ENCODE measurements around the gene CLMN.

DNA sequence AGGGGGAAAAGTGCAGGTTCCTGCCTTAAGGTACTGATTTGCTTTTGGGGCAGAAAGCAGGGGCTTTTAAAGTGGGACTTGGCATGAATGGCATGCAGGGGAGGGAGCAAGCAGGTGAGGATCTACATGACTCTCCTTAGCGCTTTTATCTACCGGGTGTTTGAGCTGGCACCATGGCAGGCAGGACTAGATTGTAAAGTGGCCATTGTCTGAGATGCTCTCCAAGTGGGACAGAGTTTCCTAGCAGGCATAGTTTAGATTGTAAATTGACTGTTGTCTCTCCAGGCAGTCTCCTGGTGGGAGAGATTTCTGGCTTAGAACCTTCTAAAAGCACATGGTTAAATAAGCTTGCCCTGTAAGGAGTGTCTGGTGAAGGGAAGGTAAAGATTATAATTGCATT lies 157.1 kb downstream of the CLMN start:
- TF ChIP-seq ZNF23 (CRISPR knock-in tag; IDR thresholded peaks at IDR 0.05) (no peak), TGIF2 (CRISPR knock-in tag; IDR thresholded peaks at IDR 0.05) (no peak), ARHGAP35 (IDR thresholded peaks at IDR 0.05; ENCODE audit: partially characterized antibody) (no peak), EP300 (IDR thresholded peaks at IDR 0.05; ENCODE audit: low read length) (no peak), NR3C1 (CRISPR knock-in tag; IDR thresholded peaks at IDR 0.05) (no peak)
- TF ChIP-seq, protein P1, sequence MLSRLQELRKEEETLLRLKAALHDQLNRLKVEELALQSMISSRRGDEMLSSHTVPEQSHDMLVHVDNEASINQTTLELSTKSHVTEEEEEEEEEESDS (CRISPR knock-in tag; IDR thresholded peaks at IDR 0.05) = no peak
- TF ChIP-seq, protein P2, sequence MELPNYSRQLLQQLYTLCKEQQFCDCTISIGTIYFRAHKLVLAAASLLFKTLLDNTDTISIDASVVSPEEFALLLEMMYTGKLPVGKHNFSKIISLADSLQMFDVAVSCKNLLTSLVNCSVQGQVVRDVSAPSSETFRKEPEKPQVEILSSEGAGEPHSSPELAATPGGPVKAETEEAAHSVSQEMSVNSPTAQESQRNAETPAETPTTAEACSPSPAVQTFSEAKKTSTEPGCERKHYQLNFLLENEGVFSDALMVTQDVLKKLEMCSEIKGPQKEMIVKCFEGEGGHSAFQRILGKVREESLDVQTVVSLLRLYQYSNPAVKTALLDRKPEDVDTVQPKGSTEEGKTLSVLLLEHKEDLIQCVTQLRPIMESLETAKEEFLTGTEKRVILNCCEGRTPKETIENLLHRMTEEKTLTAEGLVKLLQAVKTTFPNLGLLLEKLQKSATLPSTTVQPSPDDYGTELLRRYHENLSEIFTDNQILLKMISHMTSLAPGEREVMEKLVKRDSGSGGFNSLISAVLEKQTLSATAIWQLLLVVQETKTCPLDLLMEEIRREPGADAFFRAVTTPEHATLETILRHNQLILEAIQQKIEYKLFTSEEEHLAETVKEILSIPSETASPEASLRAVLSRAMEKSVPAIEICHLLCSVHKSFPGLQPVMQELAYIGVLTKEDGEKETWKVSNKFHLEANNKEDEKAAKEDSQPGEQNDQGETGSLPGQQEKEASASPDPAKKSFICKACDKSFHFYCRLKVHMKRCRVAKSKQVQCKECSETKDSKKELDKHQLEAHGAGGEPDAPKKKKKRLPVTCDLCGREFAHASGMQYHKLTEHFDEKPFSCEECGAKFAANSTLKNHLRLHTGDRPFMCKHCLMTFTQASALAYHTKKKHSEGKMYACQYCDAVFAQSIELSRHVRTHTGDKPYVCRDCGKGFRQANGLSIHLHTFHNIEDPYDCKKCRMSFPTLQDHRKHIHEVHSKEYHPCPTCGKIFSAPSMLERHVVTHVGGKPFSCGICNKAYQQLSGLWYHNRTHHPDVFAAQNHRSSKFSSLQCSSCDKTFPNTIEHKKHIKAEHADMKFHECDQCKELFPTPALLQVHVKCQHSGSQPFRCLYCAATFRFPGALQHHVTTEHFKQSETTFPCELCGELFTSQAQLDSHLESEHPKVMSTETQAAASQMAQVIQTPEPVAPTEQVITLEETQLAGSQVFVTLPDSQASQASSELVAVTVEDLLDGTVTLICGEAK (IDR thresholded peaks at IDR 0.05) = no peak
- TF ChIP-seq, protein P2 (CRISPR knock-in tag; IDR thresholded peaks at IDR 0.05) = no peak
- TF ChIP-seq, protein P3, sequence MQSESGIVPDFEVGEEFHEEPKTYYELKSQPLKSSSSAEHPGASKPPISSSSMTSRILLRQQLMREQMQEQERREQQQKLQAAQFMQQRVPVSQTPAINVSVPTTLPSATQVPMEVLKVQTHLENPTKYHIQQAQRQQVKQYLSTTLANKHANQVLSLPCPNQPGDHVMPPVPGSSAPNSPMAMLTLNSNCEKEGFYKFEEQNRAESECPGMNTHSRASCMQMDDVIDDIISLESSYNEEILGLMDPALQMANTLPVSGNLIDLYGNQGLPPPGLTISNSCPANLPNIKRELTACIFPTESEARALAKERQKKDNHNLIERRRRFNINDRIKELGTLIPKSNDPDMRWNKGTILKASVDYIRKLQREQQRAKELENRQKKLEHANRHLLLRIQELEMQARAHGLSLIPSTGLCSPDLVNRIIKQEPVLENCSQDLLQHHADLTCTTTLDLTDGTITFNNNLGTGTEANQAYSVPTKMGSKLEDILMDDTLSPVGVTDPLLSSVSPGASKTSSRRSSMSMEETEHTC (IDR thresholded peaks at IDR 0.05) = no peak

Data from K562 (cell line).